NK-92 treated with Interleukin-12 subunit alpha and Interleukin-12 subunit beta, amount 100 ng/mL, for 24 hours (cell line): ENCODE results near the gene NOCT.
A peak's percentile ranks its signal among the peaks of the same experiment; 100 is the strongest.
"Not testable (repeated sequence)": the region's sequence is repeated elsewhere in the genome, so short reads cannot be mapped to it uniquely, and the experiment has no call there.

ENCODE experiments used
- DNase-seq: peaks from one replicate; lab custom pipeline; 2025; lab: John Stamatoyannopoulos, UW

NOCT gene

GRCh38 chr4:139009702-139010101 is 5.9 kb upstream of the NOCT start:
- no peak for DNase-seq

GRCh38 chr4:139011225-139011950 is 4.2 kb upstream of the NOCT start:
- DNase-seq: no peak

- DNase-seq: no peak
Measured at GRCh38 chr4:139014371-139015268, 961 bp upstream of the NOCT start.

- peak; percentile 58 for DNase-seq
Measured at GRCh38 chr4:139015948-139016471, 429 bp downstream of the NOCT start.

- no peak for DNase-seq
Measured at GRCh38 chr4:139017861-139018260, 2.3 kb downstream of the NOCT start.

- DNase-seq: no peak
Measured at GRCh38 chr4:139018501-139018900, 2.9 kb downstream of the NOCT start.

GRCh38 chr4:139018971-139019758 is 3.6 kb downstream of the NOCT start:
- DNase-seq: no peak

GRCh38 chr4:139020384-139020783 is 4.8 kb downstream of the NOCT start:
- DNase-seq: no peak

- not testable (repeated sequence) for DNase-seq
Measured at GRCh38 chr4:139021071-139021470, 5.5 kb downstream of the NOCT start.

- DNase-seq: no peak
Measured at GRCh38 chr4:139022835-139023234, 7.3 kb downstream of the NOCT start.

GRCh38 chr4:139024686-139025085 is 9.1 kb downstream of the NOCT start:
- DNase-seq: no peak

- DNase-seq: no peak
Measured at GRCh38 chr4:139025841-139026240, 10.3 kb downstream of the NOCT start.

GRCh38 chr4:139027776-139028175 is 12.2 kb downstream of the NOCT start:
- no peak for DNase-seq

- no peak for DNase-seq
Measured at GRCh38 chr4:139028191-139028661, 12.6 kb downstream of the NOCT start.

- DNase-seq: not testable (repeated sequence)
Measured at GRCh38 chr4:139029866-139030363, 14.3 kb downstream of the NOCT start.

GRCh38 chr4:139030614-139031235 is 15.1 kb downstream of the NOCT start:
- no peak for DNase-seq

GRCh38 chr4:139035650-139036049 is 20.1 kb downstream of the NOCT start:
- DNase-seq: no peak

GRCh38 chr4:139036885-139037284 is 21.3 kb downstream of the NOCT start:
- no peak for DNase-seq

GRCh38 chr4:139038874-139039443 is 23.4 kb downstream of the NOCT start:
- no peak for DNase-seq

- no peak for DNase-seq
Measured at GRCh38 chr4:139042981-139043460, 27.4 kb downstream of the NOCT start.

- no peak for DNase-seq
Measured at GRCh38 chr4:139044291-139044690, 28.7 kb downstream of the NOCT start.
